ENCODE measurements around the gene FAM13A.

DNA sequence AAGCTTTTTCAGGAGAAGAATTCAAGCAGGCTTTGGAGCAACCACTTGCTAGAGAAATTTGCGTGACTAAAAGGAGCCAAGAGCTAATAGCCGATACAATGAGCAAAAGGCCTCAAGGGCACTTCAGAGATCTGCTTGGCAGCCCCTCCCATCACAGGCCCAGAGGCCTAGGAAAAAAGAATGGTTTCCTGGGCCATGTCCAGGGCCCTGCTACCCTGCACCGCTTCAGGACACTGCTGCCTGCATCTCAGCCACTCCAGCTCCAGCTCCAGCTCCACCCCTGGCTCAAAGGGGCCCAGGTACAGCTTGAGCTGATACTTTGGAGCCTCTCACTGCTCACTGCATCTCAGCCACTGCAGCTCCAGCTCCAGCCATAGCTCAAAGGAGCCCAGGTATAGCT is 98.9 kb downstream of the FAM13A start:
- no peak for TF ChIP-seq CTCF (IDR thresholded peaks at IDR 0.05; ENCODE audit: poor library complexity)
- TF ChIP-seq EZH2 (IDR thresholded peaks at IDR 0.05; ENCODE audit: borderline replicate concordance): no peak

Measured in hepatocyte (in vitro differentiated cells).